ENCODE measurements around the gene CACNA2D3.

The CACNA2D3 gene

DNA sequence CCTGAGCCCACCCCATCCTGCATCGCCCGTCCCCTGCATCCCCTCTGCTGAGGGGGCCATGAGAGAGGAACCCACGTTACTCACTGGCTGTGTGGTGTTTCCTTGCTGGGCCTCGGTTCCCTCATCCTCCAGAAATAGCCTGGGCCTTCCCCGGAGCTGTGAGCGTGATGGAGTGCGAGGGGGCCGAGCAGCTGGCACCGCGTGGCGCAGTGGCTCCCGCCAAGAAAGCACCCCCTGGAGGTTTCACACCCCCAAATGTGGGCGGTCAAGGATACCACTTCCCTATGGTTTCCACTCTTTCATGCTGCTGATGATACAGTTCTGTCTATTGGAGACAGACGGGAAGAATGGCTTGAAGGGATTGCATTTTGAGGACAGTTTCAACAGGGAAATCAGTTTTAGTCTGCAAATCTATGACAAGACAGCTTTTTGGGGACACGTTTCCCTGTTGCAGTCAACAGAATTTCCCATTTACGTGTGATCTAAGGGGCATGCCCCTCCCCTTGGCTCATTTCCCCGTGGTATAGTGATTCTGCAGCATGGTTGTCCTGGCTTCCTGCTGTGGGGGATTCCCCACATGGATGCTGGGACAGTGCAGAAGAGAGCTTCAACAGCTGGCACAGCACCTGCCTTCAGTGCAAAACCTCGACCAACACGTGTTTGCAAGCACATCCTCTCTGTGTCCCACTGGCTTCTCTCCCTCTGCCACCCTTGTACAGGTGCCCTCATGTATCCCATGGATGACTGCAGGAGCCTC lies 428.0 kb downstream of the CACNA2D3 start:
- no peak overlapping the region for H3K4me3 ChIP-seq (ENCODE audit: low read depth, low read length)
- TF ChIP-seq, protein P1, sequence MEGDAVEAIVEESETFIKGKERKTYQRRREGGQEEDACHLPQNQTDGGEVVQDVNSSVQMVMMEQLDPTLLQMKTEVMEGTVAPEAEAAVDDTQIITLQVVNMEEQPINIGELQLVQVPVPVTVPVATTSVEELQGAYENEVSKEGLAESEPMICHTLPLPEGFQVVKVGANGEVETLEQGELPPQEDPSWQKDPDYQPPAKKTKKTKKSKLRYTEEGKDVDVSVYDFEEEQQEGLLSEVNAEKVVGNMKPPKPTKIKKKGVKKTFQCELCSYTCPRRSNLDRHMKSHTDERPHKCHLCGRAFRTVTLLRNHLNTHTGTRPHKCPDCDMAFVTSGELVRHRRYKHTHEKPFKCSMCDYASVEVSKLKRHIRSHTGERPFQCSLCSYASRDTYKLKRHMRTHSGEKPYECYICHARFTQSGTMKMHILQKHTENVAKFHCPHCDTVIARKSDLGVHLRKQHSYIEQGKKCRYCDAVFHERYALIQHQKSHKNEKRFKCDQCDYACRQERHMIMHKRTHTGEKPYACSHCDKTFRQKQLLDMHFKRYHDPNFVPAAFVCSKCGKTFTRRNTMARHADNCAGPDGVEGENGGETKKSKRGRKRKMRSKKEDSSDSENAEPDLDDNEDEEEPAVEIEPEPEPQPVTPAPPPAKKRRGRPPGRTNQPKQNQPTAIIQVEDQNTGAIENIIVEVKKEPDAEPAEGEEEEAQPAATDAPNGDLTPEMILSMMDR (IDR thresholded peaks at IDR 0.05; ENCODE audit: insufficient read depth, low read depth, low read length, missing control alignments), result no peak
- DNase-seq (ENCODE audit: low read depth), result no peak

DNA sequence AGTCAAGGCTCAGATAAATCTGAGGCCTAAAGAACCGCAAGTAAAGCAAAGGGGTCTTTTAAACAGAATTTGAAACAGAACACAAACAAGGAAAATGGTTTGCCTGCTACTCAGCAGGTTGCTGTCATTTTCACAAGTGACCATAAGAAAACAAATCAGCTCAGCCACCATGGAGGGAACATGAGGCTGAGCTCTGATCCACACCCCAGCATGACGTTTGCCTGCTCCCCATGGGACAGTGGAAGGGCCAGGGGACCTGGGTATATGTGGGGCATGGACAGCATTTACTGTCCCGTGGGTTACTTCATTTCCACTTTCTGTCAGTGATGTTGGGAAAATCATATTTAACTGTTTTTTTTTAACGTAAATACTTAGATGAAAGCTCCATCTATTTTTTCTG lies 434.3 kb downstream of the CACNA2D3 start:
- DNase-seq (ENCODE audit: low read depth), result no peak
- TF ChIP-seq, protein P1 (IDR thresholded peaks at IDR 0.05; ENCODE audit: insufficient read depth, low read depth, low read length, missing control alignments), result no peak
- no peak overlapping the region for H3K4me3 ChIP-seq (ENCODE audit: low read depth, low read length)

DNA sequence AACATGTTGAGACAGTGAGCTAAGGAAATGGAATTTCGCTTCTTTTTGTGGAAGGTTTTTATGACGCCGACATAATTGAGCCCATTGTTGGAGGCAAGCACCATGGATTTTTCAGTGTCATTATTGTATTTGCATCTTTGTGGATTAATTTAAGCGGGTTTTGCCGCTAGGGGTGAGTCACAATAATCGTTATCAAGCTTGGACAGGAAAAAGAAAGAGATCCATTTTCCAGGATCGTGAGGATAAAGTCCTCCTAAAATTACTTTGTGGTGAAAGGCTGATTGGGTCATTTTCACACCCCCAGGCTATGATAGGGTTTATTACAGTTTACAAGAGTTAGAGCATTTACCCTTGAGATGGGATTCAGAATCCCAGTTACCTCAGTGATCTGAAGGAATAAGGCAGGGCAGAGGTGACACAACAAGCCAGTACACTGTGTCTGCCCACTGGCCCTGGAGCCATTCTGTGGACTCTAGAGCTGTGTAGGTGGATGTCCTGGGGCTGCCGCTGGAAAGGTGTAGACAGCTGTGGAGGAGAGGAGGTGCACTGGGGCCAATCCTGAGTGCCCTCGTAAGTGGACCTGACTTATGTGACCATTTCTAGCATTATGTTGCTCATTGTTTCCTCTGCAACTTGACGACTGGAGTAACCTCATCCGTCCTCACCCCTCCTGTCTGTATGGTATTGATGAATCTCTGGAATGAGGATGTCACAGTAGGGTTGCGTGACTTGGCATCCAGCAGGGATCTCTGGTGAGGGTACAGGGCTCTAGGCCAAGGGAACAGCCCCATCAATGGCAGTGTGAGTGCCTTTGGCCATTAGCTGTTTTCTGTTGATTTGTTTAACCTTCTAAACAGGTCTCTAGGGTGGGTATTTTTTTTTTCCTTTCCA lies 435.4 kb downstream of the CACNA2D3 start:
- no peak overlapping the region for H3K4me3 ChIP-seq (ENCODE audit: low read depth, low read length)
- TF ChIP-seq, protein P1 (IDR thresholded peaks at IDR 0.05; ENCODE audit: insufficient read depth, low read depth, low read length, missing control alignments), result no peak
- no peak for DNase-seq (ENCODE audit: low read depth)

DNA sequence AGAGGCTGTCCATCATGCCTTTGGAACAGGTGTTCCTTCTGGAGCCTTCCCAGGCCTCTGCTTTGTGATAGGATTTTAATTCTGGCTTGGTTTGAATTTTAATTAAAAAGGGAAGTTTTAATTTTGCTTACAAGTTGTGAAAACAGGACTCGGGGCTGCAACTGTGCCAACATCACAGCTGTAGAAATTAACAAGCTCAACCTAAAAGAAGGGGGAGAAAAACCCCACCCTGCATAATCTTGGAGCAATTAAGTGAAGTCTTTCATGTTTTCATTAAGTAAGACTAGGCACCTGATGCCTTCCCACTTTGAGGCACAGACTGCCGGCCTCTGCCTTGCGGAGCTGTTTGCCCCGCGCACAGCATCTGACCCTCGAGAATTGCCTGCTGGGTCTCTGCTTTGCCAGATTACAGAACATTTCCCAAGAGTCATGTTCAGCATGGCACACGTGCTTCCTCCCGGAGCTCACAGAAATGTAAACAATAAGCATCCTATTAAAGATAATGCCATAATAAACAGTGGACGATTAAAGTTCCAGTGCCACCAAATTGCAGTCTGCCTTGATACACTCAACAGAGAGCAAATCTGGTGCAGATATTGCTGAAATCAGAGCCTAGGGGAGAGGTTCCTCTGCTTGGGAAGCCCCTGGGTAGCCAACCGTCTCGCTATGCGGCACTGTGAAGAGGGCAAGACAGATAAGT lies 441.3 kb downstream of the CACNA2D3 start:
- DNase-seq (ENCODE audit: low read depth), result no peak
- TF ChIP-seq, protein P1 (IDR thresholded peaks at IDR 0.05; ENCODE audit: insufficient read depth, low read depth, low read length, missing control alignments), result no peak
- no peak overlapping the region for H3K4me3 ChIP-seq (ENCODE audit: low read depth, low read length)

DNA sequence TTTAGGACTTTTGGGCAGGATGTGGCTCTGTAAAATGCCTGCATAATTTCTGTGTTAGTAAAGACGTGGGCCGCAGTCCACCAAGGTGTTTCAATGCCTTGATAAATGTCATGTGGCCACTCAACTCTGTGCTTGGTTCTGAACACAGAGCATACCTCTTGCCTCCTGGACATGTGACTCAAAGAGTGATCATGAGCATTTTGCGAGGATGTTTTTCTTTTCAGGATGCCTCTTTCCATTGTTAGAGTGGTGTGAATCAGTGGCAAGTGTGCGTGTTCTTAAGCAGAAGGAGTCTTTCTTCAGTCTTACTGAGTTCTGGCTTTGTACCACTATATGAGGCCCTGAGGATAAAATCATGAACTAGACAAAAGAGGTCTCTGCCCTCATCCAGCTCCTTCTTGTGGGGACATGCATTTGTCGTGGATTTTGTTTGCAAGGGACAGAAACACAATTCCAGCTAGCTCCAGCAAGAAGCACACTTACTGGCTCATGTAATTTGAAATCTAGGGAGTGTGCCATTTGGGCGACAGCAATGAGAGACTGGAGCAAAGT lies 442.1 kb downstream of the CACNA2D3 start:
- TF ChIP-seq, protein P1 (IDR thresholded peaks at IDR 0.05; ENCODE audit: insufficient read depth, low read depth, low read length, missing control alignments), result no peak
- no peak overlapping the region for H3K4me3 ChIP-seq (ENCODE audit: low read depth, low read length)
- DNase-seq (ENCODE audit: low read depth), result no peak

DNA sequence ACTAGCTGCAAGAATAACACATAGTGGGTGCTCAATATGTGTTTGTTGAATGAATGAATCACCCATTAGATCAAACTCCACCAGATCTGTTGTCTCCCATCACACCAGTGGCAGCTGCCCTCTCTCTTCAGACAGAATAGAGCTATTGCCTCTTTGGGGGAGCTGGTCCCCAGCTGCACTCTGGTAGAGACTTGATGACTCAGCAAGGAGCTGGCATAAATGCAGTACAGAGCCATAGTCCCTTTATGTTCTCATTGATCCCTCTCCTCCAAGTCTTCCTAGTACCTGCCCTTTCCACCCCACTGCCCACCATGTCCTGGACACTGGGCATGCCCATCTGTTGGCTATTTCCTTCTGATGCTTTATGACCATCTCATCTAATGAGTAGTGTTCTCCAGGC lies 443.6 kb downstream of the CACNA2D3 start:
- H3K4me3 ChIP-seq (ENCODE audit: low read depth, low read length), result no peak overlapping the region
- TF ChIP-seq, protein P1 (IDR thresholded peaks at IDR 0.05; ENCODE audit: insufficient read depth, low read depth, low read length, missing control alignments), result no peak
- no peak for DNase-seq (ENCODE audit: low read depth)
